ENCODE results near the gene NOXO1.

The NOXO1 gene

DNA sequence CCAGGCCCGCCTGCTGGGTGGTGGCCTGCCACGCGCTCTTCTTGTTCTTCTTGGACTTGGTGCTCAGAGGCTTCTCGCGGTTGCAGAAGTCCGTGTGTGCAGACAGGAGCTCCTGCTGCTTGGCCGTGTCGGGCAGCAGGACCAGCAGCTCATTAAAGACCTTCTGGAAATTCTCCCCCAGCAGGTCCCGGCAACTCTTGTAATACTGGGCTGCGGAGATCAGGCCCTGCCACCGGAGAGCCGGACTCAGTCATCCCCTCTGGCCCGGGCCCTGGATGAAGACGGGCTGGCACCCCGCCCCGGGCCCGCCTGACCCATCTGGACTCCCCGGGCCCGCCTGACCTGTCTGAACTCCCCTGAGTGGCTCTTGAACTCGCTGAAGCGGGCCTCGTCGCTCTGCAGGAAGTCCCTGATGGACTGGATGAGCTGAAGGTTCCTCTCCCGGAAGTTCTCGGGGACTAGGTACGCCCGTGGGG, 17.1 kb upstream of the NOXO1 start:
- DNase-seq (ENCODE audit: low read depth in 4 of 4, low spot score in 1 of 4), result no peak

DNA sequence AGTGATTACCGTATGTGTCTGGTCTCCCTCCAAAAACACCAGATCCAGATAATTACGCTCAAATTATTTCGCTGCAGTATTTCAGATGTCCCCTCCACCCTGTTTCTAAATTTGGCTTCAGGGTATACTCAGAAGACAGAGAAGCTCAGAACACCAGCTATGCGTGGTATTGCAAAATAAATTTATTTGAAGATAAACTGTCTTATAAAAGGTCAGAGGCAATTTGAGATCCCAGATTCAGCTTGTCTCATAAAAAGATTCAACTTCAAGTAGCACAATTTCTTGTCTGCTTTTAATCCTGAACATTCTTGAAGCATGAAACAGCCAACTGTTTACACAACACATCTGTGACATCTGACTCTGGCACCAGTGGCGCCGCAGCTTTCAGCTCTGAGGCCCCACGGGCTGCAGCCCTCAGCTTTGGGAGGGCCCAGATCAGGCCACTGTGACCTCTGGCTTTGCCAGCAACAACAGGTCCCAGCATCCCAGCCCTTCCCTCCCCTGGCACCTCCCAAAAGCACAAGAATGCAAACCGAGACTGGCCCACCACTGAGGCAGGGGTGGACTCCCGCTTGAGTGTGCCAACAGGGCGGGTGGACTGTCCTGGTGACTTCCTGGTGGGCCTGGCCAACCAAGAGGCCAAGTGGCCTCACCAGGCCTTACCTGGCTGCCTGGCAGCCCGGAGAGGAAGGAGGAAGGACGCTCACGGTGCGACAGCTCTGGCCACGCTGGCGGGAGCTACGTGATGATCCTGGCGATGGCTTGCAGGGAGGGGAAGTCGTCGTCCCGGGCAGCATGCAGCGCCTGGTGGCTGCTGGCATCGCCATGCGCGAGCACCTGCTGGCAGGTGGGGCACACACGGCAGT, 16.5 kb upstream of the NOXO1 start:
- DNase-seq (ENCODE audit: low read depth in 4 of 4, low spot score in 1 of 4), result no peak

DNA sequence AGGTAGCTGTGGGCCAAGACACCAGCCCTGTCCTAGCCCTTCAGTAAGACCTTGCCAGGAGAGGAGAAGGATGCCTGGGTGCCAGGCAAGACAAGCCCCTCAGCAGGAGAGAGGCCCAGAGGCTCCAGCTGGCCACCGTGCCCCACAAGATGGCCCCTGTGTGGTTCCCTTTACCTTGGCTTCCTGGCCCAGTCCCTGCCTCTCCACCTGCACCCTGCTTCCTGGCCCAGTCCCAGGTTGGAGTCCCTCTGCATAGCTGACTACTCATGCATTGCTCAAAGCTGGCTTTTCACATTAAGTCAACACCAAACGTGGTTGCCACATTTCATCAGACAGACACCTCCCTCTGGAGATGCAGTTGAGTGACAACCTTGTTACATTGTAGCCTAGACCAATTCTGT, 12.5 kb upstream of the NOXO1 start:
- DNase-seq (ENCODE audit: low read depth in 4 of 4, low spot score in 1 of 4), result no peak

DNA sequence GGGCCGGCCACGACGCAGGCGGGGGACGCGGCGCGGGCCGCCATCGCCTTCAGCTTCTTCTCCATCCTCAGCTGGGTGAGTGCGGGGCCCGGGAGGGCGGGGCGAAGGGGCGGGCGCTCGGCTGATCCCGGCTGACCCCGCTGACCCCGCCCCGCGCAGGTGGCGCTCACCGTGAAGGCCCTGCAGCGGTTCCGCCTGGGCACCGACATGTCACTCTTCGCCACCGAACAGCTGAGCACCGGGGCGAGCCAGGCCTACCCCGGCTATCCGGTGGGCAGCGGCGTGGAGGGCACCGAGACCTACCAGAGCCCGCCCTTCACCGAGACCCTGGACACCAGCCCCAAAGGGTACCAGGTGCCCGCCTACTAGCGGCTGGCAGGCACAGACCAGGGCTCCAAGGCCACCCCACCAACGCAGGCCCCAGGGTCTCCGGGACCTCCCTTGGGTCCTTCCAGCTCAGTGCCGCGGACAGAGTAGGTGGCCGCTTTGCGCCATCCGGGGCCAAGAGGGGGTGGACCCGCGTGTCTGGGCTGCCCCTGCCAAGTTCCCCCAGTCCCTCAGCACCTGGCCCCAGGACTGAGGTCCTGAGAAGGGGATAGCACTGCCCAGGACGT, 11.5 kb upstream of the NOXO1 start:
- DNase-seq (ENCODE audit: low read depth in 4 of 4, low spot score in 1 of 4), result no peak

DNA sequence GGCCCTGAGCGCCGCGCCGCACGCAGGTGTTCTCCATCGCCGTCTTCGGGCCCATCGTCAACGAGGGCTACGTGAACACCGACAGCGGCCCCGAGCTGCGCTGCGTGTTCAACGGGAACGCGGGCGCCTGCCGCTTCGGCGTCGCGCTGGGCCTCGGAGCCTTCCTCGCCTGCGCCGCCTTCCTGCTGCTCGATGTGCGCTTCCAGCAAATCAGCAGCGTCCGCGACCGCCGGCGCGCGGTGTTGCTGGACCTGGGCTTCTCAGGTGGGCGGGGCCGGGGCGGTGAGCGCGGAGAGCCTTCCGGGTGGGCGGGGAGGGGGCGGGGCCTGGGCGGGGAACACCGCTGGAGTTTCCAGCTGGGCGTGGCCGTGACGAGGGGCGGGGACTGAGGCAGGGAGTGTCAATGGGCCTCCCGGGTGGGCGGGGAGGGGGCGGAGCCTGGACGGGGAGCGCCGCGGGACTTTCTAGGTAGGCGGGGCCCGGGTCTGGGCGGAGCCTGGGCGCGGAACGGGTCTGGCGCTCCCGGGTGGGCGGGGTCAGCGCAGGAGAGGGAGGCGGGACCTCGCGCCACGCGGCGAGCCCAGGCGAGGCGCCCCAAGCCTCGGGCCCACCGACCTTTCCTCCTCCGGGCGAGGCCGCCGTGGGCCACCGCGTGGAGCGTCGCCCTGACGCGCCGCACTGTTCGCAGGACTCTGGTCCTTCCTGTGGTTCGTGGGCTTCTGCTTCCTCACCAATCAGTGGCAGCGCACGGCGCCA, 10.9 kb upstream of the NOXO1 start:
- DNase-seq (ENCODE audit: low read depth in 4 of 4, low spot score in 1 of 4), result peak; percentile 91 to 97 (median 96)

DNA sequence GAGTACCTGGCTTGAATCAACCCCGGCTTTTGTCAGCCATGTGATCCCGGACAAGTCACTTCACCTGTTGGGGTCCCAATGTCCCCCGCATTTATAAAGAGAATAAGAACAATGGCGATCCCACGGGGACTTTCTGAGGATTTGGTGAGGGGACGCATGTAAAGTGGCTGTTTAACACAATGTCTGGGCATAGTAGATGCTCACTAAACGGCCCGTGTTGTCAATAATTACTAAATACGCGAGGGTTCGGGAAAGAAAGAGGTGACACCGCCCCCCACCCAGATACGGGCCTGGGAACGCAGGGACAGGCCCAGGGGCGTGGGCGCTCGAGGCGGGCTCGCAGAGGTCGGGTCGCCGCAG, 10.3 kb upstream of the NOXO1 start:
- DNase-seq (ENCODE audit: low read depth in 4 of 4, low spot score in 1 of 4), result no peak

DNA sequence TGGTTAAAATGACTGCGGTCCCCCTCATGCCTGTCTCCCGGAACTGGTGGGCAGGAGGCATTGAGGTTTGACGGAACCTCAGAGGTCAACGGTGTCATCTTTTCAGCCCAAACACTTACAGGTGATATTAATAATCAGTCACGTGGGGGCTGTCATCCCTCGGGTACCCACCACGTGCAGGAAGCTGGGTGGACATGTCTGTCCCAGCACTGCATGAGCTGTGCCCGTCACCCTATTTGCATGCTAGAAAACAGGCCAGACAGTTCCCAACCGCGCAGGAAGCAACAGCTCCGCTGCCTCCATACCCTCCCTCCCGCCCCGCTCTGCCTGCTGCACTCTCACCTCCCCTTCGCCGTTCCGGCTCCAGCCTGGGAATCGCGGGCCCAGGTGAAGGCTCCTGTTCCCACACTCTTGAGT, 9.9 kb upstream of the NOXO1 start:
- DNase-seq (ENCODE audit: low read depth in 4 of 4, low spot score in 1 of 4), result no peak

DNA sequence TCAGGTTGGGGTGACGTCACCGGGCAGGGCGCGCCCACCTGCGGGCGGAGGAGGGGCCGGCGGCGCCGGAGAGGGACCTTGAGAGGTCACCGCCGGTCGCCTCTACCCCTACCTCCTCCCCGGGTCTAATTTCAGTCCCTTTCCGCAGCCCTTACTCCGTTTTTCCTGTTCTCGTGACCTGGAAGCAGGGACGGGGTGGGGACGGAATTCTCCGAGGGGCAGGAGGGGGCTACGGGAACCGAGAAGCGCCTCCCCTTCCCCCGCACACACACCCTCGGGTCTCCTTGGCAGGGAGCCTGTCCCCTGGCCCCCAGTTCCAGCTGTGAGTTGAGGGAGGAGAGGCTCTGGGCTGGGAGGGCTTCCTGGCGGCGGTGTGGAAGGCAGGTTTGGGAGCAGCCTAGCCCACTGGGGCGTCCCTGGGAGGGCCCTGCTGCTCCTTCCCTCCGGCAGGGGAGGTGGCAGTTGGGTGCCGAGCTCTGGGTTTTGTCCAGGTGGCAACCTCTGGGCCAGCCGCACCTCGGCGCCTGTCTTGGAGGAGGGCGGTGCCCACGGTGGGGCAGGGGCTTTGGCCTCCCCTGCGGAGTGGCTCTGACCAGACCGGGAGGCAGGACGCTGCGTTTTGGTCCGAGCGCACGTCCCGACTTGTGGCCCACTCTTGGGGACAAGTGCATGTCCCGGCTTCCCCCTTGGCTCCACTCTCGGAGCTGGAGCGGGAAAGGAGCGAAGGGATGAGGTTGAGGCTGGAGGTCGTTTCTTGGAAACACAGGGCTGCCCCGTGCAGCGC, 9.3 kb upstream of the NOXO1 start:
- DNase-seq (ENCODE audit: low read depth in 4 of 4, low spot score in 1 of 4), result no peak

DNA sequence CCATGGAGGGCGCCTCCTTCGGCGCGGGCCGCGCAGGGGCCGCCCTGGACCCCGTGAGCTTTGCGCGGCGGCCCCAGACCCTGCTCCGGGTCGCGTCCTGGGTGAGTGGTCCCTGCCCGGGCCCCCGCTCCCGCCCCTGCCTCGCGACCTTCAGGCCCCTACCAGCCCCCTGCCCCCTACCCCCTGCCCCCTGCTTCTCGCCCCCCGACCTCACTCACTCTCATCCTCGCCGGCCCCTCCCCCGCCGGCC, 8.8 kb upstream of the NOXO1 start:
- no peak for DNase-seq (ENCODE audit: low read depth in 4 of 4, low spot score in 1 of 4)

DNA sequence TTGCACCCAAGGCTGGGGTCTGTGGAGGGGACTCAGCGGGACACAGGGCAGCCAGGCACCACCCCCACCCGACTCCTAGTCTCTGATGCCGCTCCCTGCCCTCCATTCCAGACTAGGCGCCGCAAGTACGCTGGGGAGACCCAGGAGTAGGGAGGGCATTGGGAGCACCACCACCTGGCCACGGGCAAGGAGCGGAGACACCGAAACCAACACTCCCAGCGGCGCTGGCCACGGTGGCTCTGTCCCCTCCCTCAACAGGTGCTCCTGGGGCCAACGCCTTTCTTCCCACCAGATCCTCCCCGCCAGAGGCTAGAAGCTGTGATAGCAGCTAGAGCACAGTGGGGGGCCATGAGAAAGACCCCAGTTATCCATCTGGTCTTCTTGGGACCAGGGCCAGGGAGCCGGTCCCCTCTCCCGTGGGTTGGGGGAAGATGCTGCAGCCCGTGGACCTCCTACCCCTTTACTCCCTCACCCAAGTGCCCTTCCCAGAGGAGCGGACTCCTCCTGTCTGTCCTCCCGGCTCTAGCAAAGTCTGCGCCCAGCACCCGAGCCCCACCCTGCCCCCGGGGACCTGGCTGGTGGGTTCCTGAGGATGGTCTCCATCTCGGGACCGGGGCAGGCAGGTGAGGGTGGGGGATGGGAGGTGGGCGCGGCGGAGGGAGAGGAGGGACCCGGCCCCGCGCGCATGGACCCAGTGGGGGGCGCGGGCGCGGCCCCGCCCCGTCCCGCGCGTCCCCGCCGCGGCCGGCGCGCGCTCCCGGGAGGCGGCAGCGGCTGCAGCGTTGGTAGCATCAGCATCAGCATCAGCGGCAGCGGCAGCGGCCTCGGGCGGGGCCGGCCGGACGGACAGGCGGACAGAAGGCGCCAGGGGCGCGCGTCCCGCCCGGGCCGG, 8.2 kb upstream of the NOXO1 start, which contains the start of gene SYNGR3:
Gene SYNGR3 (plus strand): TSS at position 762 of the 892 bp plus-strand sequence. CDS start 133 bp downstream, outside the sequence.
- DNase-seq (ENCODE audit: low read depth in 4 of 4, low spot score in 1 of 4), result no peak

DNA sequence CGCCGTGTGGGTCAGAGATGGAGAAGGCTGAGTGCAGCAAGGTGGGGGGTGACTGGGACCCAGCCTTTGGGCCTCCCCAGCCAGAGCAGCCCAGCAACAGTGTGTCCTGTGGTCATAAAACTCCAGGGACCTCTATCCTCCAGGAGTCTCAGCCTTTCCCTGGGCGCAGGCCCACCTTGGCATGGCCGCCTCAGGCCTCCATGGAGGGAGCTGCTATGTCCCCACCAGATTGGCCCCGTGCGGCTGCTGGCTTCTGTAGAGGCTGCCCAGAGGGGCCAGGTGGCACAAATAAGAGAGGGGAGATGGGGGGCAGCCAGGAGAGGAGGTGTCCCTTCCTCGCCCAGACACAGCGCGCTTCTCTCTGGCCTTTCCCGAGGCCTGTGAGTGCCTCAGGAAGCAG, 5.9 kb upstream of the NOXO1 start:
- DNase-seq (ENCODE audit: low read depth in 4 of 4, low spot score in 1 of 4), result no peak

DNA sequence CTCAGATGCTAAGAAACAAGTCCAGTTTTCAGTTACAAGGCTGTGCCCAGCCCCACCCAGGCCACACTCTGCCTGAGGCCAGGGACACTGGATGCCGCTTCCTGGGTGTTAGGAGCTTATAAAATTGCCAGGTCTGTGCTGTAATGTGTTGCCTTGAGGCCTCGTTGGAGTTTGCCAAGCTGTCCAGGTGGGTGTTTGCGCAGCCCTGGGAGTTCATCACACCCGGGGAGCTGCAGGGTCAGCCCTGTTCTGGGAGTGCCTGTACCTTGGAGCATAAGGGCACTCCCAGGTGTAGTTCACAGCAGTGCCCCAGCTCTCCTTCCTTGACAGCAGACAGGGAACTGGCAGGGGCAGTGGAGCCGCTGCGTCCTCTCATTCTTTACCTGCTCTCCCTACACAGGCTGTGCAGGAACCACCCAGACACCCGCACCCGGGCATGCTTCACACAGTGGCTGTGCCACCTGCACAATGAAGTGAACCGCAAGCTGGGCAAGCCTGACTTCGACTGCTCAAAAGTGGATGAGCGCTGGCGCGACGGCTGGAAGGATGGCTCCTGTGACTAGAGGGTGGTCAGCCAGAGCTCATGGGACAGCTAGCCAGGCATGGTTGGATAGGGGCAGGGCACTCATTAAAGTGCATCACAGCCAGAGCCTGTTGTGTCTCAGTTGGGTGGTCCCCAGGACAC, 4.3 kb upstream of the NOXO1 start:
- DNase-seq (ENCODE audit: low read depth in 4 of 4, low spot score in 1 of 4), result no peak

DNA sequence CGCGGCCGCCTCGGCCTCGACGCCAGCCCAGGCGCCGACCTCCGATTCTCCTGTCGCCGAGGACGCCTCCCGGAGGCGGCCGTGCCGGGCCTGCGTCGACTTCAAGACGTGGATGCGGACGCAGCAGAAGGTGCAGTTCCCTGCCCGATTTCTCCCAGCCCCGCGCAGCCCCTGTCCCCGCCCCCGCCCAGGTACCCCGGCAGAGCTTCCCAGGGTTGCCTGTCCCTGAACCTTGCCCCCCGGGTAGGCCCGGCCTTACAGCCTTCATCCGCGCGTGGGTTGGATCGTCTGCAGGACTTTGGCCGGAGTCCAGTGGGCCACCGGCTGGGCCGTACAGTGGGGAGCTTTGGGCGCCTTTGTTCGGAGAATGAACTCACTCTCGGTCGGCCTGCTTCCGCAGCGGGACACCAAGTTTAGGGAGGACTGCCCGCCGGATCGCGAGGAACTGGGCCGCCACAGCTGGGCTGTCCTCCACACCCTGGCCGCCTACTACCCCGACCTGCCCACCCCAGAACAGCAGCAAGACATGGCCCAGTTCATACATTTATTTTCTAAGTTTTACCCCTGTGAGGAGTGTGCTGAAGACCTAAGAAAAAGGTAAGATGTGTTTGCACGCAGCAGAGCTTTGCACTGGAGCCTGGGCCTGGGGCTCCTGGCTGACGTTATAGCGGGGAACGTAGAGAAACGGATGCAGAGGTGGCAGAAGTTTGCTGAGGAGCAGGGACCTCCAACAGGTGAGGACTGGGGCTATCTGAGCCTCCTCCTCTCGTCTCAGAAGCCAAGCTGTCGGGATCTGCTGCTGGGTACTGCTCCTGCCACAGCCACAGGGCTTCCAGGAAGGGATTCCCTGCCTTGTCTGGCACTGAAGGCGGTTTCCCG, 3.3 kb upstream of the NOXO1 start:
- DNase-seq (ENCODE audit: low read depth in 4 of 4, low spot score in 1 of 4), result no peak

DNA sequence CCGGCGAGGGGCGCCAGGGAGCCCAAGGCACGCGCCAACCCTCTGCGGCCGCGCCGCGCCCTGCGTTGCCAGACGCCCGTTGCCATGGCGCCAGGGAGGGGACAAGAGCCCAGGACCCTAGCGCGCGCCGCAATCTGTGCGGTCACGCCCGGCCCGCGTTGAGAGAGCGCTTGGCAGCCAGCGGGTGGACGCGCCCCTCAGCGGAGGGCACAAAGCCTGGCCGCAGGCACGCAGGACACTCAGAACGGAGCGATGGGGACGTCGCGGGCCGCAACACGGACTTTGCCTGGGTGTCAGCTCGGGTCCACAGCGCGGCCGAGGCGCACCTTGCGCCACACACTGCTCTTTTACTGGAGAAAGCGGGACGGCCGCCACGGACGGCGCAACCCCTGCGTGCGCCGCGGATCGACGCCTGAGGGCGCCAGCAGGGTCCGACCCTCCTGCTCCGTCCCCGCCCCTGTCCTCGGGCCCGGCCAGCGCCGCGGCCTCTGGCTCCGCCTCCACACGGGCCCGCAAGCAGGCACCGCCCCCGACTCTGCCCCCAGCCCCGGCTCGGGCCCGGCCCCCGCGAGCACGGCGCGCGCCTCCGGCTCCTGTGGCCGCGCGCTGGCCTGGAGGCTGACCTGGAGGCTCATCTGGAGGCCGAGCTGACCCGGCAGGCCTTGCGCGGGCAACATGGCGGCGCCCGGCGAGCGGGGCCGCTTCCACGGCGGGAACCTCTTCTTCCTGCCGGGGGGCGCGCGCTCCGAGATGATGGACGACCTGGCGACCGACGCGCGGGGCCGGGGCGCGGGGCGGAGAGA, 2.5 kb upstream of the NOXO1 start, which contains the start of gene GFER:
Gene GFER (plus strand): TSS at position 650 of the 803 bp plus-strand sequence. CDS start 26 bp downstream, at position 676.
- peak in 1 of 4 experiments; percentile 76 for DNase-seq (ENCODE audit: low read depth in 4 of 4, low spot score in 1 of 4)

DNA sequence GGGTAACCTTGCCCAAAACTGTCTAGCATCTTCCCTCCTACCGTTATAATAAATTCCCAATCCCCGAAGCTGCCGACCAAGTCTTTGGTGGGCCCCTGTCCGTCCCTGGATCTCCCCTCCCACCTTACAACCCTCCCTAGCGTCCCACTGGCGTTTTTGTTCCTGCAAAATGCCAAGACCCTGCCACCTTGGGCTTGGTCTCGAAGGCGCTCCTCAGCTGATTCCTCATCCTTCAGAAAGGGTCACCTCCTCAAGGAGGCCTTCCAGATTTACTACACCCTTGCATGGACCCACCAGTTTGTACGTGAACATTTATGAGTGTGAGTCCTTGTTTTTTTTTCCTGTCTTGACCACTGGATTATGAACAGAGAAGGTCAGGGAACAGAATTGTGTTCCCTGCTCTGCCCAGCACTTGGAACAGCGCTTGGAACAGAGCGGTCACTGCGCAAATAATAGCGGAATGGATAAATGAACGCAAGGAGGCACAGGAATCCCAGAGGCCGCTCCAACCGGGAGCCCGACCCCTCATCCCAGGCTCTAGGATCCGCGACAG, 1.8 kb upstream of the NOXO1 start:
- DNase-seq (ENCODE audit: low read depth in 4 of 4, low spot score in 1 of 4), result no peak

DNA sequence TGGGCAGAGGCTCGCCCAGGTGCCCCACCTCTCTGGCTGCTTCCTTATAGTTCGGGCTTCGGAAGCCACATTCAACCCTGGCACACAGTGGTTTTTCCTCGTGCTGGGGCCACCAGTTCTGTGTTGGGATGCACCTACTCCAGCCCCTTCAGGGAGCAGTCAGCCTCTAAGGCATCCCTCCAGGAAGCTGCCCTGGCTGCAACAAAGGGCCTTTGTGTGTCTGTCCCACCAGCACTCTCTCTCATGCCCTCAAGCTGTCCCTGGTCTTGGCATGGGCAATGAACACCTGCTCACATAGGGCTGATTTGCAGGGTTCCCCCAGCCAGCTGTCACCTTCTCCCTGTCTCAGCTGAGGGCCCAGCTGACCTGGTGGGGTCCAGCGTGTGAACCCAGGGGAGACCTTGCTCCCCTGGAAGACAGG, 754 bp upstream of the NOXO1 start:
- no peak for DNase-seq (ENCODE audit: low read depth in 4 of 4, low spot score in 1 of 4)

DNA sequence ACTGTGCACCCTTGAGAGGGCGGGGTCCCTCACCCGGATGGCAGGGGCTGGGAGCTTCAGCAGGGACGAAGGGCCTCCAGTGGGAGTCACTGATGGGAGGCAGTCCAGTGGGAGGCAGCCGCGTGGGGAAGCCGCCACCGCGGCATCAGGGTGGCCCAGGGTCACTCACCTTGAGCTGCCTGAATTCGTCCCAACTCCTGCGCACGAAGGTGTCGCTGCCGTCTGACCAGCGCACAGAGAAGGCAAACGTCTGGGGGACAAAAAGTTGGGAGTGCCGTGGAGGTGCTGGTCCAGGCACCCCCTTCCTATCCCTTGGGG, 540 bp downstream of the NOXO1 start:
- no peak for DNase-seq (ENCODE audit: low read depth in 4 of 4, low spot score in 1 of 4)

Measured in stimulated activated CD4-positive, alpha-beta T cell treated with anti-CD3 and anti-CD28 coated beads, Interleukin-1b, Interleukin-23, amount 100 ng/mL, for 24 hours (primary cell).